GM23338 (cell line): Measurements from ENCODE around the gene HIVEP3. TPM values are rescaled to one million over a fixed set of nuclear protein-coding genes. Genes with fewer than 3 reads are reported as not detected.

Source experiments
- ATAC-seq: fragments of 200-7000 bp; cut with Tn5 transposase; 3 replicates; pipeline ENCODE4 v1.9.1; 2020
- DNase-seq: peaks from one replicate; pipeline ENCODE4 v3.0.0-alpha.2; 2015; ENCODE audit warnings: low spot score
- H2AFZ ChIP-seq: fragments of 200-600 bp; sonication (generic); 2 replicates; pipeline ENCODE4 v1.8.0; 2016; ENCODE audit warnings: antibody characterized with exemption, mild to moderate bottlenecking, moderate library complexity
- H3F3A ChIP-seq: fragments of 200-600 bp; sonication (generic); replicated peaks from 2 replicates; pipeline ENCODE4 v1.8.0; 2017; ENCODE audit warnings: antibody characterized with exemption, mixed run types, low read depth
- H3K27ac ChIP-seq: fragments of 200-600 bp; sonication (generic); 2 replicates; pipeline ENCODE4 v1.6.1; 2016; ENCODE audit warnings: low read depth
- H3K27me3 ChIP-seq: fragments of 200-600 bp; sonication (generic); 2 replicates; pipeline ENCODE4 v1.8.0; 2016; ENCODE audit warnings: mild to moderate bottlenecking, mixed run types, moderate library complexity; ENCODE audit not compliant: insufficient read depth
- H3K36me3 ChIP-seq: fragments of 200-600 bp; sonication (generic); 2 replicates; pipeline ENCODE4 v1.8.0; 2016; ENCODE audit warnings: mild to moderate bottlenecking; ENCODE audit not compliant: insufficient read depth
- H3K4me1 ChIP-seq: fragments of 200-600 bp; sonication (generic); 2 replicates; pipeline ENCODE4 v1.8.0; 2016; ENCODE audit warnings: mild to moderate bottlenecking, moderate library complexity; ENCODE audit not compliant: insufficient read depth
- H3K4me2 ChIP-seq: fragments of 200-600 bp; sonication (generic); 2 replicates; pipeline ENCODE4 v1.7.1; 2017; ENCODE audit warnings: mixed run types
- H3K4me3 ChIP-seq: fragments of 200-600 bp; sonication (generic); 2 replicates; pipeline ENCODE4 v1.6.1; 2016; ENCODE audit warnings: mixed run types
- H3K79me2 ChIP-seq: fragments of 200-600 bp; sonication (generic); replicated peaks from 2 replicates; pipeline ENCODE4 v1.8.0; 2017; ENCODE audit warnings: mild to moderate bottlenecking; ENCODE audit not compliant: insufficient read depth
- H3K9me2 ChIP-seq: fragments of 200-600 bp; sonication (generic); 2 replicates; pipeline ENCODE4 v1.8.0; 2017; ENCODE audit not compliant: insufficient read depth
- H4K20me1 ChIP-seq: fragments of 200-600 bp; sonication (generic); replicated peaks from 2 replicates; pipeline ENCODE4 v1.8.0; 2017; ENCODE audit warnings: mild to moderate bottlenecking; ENCODE audit not compliant: insufficient read depth
- H3K27ac Mint-ChIP-seq: 2 replicates; pipeline ENCODE4 v1.8.0; 2020; ENCODE audit warnings: inconsistent platforms, mild to moderate bottlenecking, moderate library complexity, mixed read lengths
- H3K27me3 Mint-ChIP-seq: 3 replicates; pipeline ENCODE4 v1.8.0; 2022; ENCODE audit warnings: low read depth, mild to moderate bottlenecking, moderate library complexity, mixed read lengths, inconsistent platforms; ENCODE audit not compliant: insufficient read depth, poor library complexity
- H3K36me3 Mint-ChIP-seq: 3 replicates; pipeline ENCODE4 v1.8.0; 2021; ENCODE audit warnings: low read depth, mild to moderate bottlenecking, inconsistent platforms, moderate library complexity, mixed read lengths
- H3K4me1 Mint-ChIP-seq: 3 replicates; pipeline ENCODE4 v1.8.0; 2020; ENCODE audit warnings: mild to moderate bottlenecking, inconsistent platforms, mixed read lengths
- H3K4me3 Mint-ChIP-seq: 3 replicates; pipeline ENCODE4 v1.8.0; 2021; ENCODE audit warnings: moderate library complexity, mild to moderate bottlenecking, inconsistent platforms, mixed read lengths
- H3K9me3 Mint-ChIP-seq: 3 replicates; pipeline ENCODE4 v1.8.0; 2020; ENCODE audit warnings: moderate library complexity, mild to moderate bottlenecking, inconsistent platforms, mixed read lengths
- CREB1 ChIP-seq: fragments of 250-450 bp; sonication (Bioruptor Pico); IDR thresholded peaks from 2 replicates; pipeline ENCODE4 v1.5.0; 2020; ENCODE audit warnings: low read depth, mild to moderate bottlenecking, moderate library complexity
- EZH2 ChIP-seq: fragments of 200-600 bp; sonication (generic); IDR thresholded peaks from one replicate; pipeline ENCODE4 v1.8.0; 2017; ENCODE audit warnings: antibody characterized with exemption, mild to moderate bottlenecking, low read depth; ENCODE audit not compliant: unreplicated experiment
- EZH2phosphoT487 ChIP-seq: fragments of 200-600 bp; sonication (generic); IDR thresholded peaks from one replicate; pipeline ENCODE4 v1.8.1; 2018; ENCODE audit warnings: antibody characterized with exemption; ENCODE audit not compliant: unreplicated experiment
- JUNB ChIP-seq: IDR thresholded peaks from one replicate; pipeline ENCODE4 v1.6.1; 2016; ENCODE audit warnings: antibody characterized with exemption; ENCODE audit not compliant: unreplicated experiment
- NANOG ChIP-seq: IDR thresholded peaks from 2 replicates; pipeline ENCODE4 v1.6.1; 2016; ENCODE audit warnings: antibody characterized with exemption, borderline replicate concordance
- STAT1 ChIP-seq: IDR thresholded peaks from one replicate; pipeline ENCODE4 v1.6.1; 2016; ENCODE audit warnings: antibody characterized with exemption; ENCODE audit not compliant: unreplicated experiment
- ZNF114 ChIP-seq: fragments of 250-450 bp; sonication (Bioruptor Pico); IDR thresholded peaks from 2 replicates; pipeline ENCODE4 v1.5.0; 2020; ENCODE audit warnings: mild to moderate bottlenecking, moderate library complexity
- ZNF331 ChIP-seq: fragments of 250-450 bp; sonication (Bioruptor Pico); IDR thresholded peaks from 2 replicates; pipeline ENCODE4 v1.5.0; 2020; ENCODE audit warnings: low read depth, mild to moderate bottlenecking, moderate library complexity
- polyA plus RNA-seq: library from polyadenylated mRNA; unstranded; fragments of >200 nt; fragmentation: Nextera tagmentation; extraction: Ambion mirVana; gene quantifications from 2 replicates; pipeline ENCODE4 v1.2.1, GENCODE V29; 2016
- total RNA-seq: library from RNA; depleted of rRNA; stranded (reverse); fragments of >200 nt; shearing (Covaris generic); gene quantifications from 2 replicates; pipeline ENCODE4 v1.2.3, GENCODE V29; 2014
- TF ChIP-seq, protein P1 (sequence below): IDR thresholded peaks from 2 replicates; pipeline ENCODE4 v1.6.1; 2016; ENCODE audit warnings: antibody characterized with exemption
- TF ChIP-seq, protein P2 (sequence below): IDR thresholded peaks from one replicate; pipeline ENCODE4 v1.6.1; 2018; ENCODE audit warnings: antibody characterized with exemption; ENCODE audit not compliant: unreplicated experiment
- TF ChIP-seq, protein P3 (sequence below), 2 experiments: fragments of 200-600 bp in 1 of 2; sonication (generic) in 1 of 2; conservative IDR thresholded peaks; 2 replicates each; pipeline versions ENCODE4 v1.5.1 to v1.6.1; 2016 to 2017; ENCODE audit warnings: antibody characterized with exemption in 2 of 2, low read depth in 2 of 2, mild to moderate bottlenecking in 2 of 2, moderate library complexity in 1 of 2
- TF ChIP-seq, protein P4 (sequence below): fragments of 250-450 bp; sonication (Bioruptor Pico); IDR thresholded peaks from 2 replicates; pipeline ENCODE4 v1.5.0; 2020; ENCODE audit warnings: mild to moderate bottlenecking, moderate library complexity

HIVEP3 gene
- total and polyA plus RNA-seq, 2 experiments from 2014 or later, result 0.14 to 0.24 TPM

DNA sequence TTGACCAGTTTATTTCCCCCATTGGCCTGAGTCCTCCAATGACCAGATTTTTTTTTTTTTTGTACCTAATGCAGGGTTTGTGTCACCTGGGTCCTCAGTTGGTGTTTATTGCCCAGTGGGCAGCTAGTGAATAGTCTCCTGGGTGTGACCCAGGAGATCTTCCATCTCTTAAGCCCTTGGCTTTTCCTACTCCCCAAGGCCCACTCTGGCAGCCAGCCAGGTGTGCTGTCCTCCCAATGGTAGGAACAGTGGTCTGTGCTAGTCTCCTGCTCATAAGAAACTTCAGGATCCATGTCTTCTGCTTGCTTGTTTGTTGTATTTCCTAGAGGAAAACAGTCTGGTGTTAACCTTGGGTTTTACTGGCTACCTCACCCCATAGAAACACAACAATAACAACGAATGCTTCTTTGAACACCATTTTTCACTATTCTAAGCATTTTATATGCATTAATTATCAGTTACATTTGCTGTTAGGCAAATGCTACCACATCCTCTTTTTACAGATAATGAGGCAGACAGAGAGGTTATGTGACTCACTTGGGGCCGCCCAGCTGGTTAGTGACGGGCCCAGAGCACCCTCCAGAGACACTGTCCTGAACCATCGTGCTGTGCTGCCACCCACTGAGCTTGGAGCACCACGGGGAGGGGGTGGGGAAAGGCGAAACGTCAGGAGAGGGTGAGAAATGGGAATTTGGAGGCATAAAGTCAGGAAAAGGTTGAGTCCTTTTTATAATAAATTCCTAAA, 107.5 kb downstream of the HIVEP3 start:
- Histone ChIP-seq H3K27me3 (no peaks in the 10 kb centered on the region), H3K36me3 (no peaks in the 10 kb centered on the region), H3K79me2 (no peaks in the 10 kb centered on the region), H3K27ac (no peak overlapping the region), H3K4me1 (no peaks in the 10 kb centered on the region), H3K4me3 (no peak overlapping the region), H3K9me2 (no peaks in the 10 kb centered on the region), H3F3A (no peaks in the 10 kb centered on the region), H4K20me1 (no peaks in the 10 kb centered on the region), H2AFZ (no peak overlapping the region), H3K4me2 (no peak overlapping the region)
- Mint-ChIP-seq H3K27ac (peak overlapping the region; percentile 21; the same call in 1 of the 2 replicates), H3K9me3 (no peaks in the 10 kb centered on the region), H3K36me3 (no peaks in the 10 kb centered on the region), H3K4me3 (no peak overlapping the region), H3K4me1 (peaks cover 11% of the 10 kb centered on the region), H3K27me3 (peaks cover 4% of the 10 kb centered on the region)
- DNase-seq (no peak), ATAC-seq (no peak)
- TF ChIP-seq, protein P1, sequence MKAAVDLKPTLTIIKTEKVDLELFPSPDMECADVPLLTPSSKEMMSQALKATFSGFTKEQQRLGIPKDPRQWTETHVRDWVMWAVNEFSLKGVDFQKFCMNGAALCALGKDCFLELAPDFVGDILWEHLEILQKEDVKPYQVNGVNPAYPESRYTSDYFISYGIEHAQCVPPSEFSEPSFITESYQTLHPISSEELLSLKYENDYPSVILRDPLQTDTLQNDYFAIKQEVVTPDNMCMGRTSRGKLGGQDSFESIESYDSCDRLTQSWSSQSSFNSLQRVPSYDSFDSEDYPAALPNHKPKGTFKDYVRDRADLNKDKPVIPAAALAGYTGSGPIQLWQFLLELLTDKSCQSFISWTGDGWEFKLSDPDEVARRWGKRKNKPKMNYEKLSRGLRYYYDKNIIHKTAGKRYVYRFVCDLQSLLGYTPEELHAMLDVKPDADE, result no peak
- TF ChIP-seq EZH2, result no peak
- TF ChIP-seq JUNB, result no peak
- TF ChIP-seq, protein P2, sequence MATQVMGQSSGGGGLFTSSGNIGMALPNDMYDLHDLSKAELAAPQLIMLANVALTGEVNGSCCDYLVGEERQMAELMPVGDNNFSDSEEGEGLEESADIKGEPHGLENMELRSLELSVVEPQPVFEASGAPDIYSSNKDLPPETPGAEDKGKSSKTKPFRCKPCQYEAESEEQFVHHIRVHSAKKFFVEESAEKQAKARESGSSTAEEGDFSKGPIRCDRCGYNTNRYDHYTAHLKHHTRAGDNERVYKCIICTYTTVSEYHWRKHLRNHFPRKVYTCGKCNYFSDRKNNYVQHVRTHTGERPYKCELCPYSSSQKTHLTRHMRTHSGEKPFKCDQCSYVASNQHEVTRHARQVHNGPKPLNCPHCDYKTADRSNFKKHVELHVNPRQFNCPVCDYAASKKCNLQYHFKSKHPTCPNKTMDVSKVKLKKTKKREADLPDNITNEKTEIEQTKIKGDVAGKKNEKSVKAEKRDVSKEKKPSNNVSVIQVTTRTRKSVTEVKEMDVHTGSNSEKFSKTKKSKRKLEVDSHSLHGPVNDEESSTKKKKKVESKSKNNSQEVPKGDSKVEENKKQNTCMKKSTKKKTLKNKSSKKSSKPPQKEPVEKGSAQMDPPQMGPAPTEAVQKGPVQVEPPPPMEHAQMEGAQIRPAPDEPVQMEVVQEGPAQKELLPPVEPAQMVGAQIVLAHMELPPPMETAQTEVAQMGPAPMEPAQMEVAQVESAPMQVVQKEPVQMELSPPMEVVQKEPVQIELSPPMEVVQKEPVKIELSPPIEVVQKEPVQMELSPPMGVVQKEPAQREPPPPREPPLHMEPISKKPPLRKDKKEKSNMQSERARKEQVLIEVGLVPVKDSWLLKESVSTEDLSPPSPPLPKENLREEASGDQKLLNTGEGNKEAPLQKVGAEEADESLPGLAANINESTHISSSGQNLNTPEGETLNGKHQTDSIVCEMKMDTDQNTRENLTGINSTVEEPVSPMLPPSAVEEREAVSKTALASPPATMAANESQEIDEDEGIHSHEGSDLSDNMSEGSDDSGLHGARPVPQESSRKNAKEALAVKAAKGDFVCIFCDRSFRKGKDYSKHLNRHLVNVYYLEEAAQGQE, result no peak
- TF ChIP-seq, protein P3, sequence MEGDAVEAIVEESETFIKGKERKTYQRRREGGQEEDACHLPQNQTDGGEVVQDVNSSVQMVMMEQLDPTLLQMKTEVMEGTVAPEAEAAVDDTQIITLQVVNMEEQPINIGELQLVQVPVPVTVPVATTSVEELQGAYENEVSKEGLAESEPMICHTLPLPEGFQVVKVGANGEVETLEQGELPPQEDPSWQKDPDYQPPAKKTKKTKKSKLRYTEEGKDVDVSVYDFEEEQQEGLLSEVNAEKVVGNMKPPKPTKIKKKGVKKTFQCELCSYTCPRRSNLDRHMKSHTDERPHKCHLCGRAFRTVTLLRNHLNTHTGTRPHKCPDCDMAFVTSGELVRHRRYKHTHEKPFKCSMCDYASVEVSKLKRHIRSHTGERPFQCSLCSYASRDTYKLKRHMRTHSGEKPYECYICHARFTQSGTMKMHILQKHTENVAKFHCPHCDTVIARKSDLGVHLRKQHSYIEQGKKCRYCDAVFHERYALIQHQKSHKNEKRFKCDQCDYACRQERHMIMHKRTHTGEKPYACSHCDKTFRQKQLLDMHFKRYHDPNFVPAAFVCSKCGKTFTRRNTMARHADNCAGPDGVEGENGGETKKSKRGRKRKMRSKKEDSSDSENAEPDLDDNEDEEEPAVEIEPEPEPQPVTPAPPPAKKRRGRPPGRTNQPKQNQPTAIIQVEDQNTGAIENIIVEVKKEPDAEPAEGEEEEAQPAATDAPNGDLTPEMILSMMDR (conservative IDR thresholded peaks at IDR 0.05; ENCODE audit: low read depth in 2 of 2), result no peak
- TF ChIP-seq ZNF331 (CRISPR knock-in tag), result no peak
- TF ChIP-seq, protein P4, sequence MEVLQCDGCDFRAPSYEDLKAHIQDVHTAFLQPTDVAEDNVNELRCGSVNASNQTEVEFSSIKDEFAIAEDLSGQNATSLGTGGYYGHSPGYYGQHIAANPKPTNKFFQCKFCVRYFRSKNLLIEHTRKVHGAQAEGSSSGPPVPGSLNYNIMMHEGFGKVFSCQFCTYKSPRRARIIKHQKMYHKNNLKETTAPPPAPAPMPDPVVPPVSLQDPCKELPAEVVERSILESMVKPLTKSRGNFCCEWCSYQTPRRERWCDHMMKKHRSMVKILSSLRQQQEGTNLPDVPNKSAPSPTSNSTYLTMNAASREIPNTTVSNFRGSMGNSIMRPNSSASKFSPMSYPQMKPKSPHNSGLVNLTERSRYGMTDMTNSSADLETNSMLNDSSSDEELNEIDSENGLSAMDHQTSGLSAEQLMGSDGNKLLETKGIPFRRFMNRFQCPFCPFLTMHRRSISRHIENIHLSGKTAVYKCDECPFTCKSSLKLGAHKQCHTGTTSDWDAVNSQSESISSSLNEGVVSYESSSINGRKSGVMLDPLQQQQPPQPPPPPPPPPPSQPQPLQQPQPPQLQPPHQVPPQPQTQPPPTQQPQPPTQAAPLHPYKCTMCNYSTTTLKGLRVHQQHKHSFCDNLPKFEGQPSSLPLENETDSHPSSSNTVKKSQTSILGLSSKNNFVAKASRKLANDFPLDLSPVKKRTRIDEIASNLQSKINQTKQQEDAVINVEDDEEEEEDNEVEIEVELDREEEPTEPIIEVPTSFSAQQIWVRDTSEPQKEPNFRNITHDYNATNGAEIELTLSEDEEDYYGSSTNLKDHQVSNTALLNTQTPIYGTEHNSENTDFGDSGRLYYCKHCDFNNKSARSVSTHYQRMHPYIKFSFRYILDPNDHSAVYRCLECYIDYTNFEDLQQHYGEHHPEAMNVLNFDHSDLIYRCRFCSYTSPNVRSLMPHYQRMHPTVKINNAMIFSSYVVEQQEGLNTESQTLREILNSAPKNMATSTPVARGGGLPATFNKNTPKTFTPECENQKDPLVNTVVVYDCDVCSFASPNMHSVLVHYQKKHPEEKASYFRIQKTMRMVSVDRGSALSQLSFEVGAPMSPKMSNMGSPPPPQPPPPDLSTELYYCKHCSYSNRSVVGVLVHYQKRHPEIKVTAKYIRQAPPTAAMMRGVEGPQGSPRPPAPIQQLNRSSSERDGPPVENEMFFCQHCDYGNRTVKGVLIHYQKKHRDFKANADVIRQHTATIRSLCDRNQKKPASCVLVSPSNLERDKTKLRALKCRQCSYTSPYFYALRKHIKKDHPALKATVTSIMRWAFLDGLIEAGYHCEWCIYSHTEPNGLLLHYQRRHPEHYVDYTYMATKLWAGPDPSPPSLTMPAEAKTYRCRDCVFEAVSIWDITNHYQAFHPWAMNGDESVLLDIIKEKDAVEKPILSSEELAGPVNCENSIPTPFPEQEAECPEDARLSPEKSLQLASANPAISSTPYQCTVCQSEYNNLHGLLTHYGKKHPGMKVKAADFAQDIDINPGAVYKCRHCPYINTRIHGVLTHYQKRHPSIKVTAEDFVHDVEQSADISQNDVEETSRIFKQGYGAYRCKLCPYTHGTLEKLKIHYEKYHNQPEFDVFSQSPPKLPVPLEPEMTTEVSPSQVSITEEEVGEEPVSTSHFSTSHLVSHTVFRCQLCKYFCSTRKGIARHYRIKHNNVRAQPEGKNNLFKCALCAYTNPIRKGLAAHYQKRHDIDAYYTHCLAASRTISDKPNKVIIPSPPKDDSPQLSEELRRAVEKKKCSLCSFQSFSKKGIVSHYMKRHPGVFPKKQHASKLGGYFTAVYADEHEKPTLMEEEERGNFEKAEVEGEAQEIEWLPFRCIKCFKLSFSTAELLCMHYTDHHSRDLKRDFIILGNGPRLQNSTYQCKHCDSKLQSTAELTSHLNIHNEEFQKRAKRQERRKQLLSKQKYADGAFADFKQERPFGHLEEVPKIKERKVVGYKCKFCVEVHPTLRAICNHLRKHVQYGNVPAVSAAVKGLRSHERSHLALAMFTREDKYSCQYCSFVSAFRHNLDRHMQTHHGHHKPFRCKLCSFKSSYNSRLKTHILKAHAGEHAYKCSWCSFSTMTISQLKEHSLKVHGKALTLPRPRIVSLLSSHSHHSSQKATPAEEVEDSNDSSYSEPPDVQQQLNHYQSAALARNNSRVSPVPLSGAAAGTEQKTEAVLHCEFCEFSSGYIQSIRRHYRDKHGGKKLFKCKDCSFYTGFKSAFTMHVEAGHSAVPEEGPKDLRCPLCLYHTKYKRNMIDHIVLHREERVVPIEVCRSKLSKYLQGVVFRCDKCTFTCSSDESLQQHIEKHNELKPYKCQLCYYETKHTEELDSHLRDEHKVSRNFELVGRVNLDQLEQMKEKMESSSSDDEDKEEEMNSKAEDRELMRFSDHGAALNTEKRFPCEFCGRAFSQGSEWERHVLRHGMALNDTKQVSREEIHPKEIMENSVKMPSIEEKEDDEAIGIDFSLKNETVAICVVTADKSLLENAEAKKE (CRISPR knock-in tag), result no peak
- TF ChIP-seq STAT1, result no peak
- TF ChIP-seq ZNF114, result no peak
- no peak for TF ChIP-seq NANOG
- TF ChIP-seq EZH2phosphoT487, result no peak
- TF ChIP-seq CREB1, result no peak
